ENCODE measurements around the gene SDHAF3. TPM values are rescaled to one million over a fixed set of nuclear protein-coding genes. Genes with fewer than 3 reads are reported as not detected.
"Not testable (repeated sequence)": the region's sequence is repeated elsewhere in the genome, so short reads cannot be mapped to it uniquely, and the experiment has no call there.

SDHAF3 gene
- total RNA-seq, 1 donor from 2014 or later = 20.6 TPM

GRCh38 chr7:97120713-97121457, 3.4 kb downstream of the SDHAF3 start:
- DNase-seq = no peak
- Mint-ChIP-seq H3K4me3 (no peak overlapping the region), H3K27me3 (no peaks in the 10 kb centered on the region), H3K9me3 (peaks cover 12% of the 10 kb centered on the region), H3K36me3 (ENCODE audit: low read depth) (peaks cover 16% of the 10 kb centered on the region), H3K27ac (no peak overlapping the region), H3K4me1 (peaks cover 46% of the 10 kb centered on the region)
- ATAC-seq (ENCODE audit: low read depth) = no peak
- intact Hi-C loops (cut with micrococcal nuclease) = no loop called here
- TF ChIP-seq, protein P1, sequence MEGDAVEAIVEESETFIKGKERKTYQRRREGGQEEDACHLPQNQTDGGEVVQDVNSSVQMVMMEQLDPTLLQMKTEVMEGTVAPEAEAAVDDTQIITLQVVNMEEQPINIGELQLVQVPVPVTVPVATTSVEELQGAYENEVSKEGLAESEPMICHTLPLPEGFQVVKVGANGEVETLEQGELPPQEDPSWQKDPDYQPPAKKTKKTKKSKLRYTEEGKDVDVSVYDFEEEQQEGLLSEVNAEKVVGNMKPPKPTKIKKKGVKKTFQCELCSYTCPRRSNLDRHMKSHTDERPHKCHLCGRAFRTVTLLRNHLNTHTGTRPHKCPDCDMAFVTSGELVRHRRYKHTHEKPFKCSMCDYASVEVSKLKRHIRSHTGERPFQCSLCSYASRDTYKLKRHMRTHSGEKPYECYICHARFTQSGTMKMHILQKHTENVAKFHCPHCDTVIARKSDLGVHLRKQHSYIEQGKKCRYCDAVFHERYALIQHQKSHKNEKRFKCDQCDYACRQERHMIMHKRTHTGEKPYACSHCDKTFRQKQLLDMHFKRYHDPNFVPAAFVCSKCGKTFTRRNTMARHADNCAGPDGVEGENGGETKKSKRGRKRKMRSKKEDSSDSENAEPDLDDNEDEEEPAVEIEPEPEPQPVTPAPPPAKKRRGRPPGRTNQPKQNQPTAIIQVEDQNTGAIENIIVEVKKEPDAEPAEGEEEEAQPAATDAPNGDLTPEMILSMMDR (IDR thresholded peaks at IDR 0.05) = no peak
- POLR2A ChIA-PET = no interaction called here
- CTCF ChIA-PET = no interaction called here

DNA sequence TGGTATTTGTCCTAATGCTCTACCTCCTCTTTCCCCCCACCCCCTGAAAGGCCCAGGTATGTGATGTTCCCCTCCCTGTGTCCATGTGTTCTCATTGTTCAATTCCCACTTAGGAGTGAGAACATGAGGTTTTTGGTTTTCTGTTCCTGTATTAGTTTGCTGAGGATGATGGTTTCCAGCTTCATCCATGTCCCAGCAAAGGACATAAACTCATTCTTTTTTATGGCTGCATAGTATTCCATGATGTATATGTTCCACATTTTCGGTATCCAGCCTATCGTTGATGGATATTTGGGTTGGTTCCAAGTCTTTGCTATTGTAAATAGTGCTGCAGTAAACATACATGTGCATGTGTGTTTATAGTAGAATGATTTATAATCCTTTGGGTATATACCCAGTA, 5.6 kb downstream of the SDHAF3 start:
- intact Hi-C loops (cut with micrococcal nuclease); POLR2A ChIA-PET; H3K4me3 Mint-ChIP-seq; H3K27ac Mint-ChIP-seq; DNase-seq; H3K27me3 Mint-ChIP-seq; ATAC-seq (ENCODE audit: low read depth); CTCF ChIA-PET; H3K9me3 Mint-ChIP-seq: not testable (repeated sequence)
- peaks cover 26% of the 10 kb centered on the region for H3K4me1 Mint-ChIP-seq
- peaks cover 13% of the 10 kb centered on the region for H3K36me3 Mint-ChIP-seq (ENCODE audit: low read depth)

DNA sequence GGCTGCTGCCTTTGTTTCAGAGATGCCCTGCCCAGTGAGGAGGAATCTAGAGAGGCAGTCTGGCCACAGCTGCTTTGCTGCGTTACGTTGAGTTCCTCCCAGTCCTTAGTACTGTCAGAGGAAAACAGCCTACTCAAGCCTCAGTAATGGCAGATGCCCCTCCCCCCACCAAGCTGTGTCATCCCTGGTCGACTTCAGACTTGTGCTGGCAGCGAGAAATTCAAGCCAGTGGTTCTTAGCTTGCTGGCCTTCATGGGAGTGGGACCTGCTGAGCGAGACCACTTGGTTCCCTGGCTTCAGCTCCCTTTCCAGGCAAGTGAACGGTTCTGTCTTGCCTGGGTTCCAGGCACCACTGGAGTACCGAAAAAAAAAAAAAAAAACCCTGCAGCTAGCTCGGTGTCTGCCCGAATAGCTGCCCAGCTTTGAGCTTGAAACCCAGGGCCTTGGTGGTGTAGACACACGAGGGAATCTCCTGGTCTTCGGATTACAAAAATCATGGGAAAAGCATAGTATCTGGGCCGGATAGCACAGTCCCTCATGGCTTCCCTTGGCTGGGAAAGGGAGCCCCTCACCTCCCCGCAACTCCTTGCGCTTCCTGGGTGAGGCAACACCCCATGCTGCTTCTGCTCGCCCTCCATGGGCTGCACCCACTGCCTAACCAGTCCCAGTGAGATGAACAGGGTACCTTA, 9.1 kb downstream of the SDHAF3 start:
- TF ChIP-seq, protein P1 (IDR thresholded peaks at IDR 0.05) = no peak
- DNase-seq (no peak), ATAC-seq (ENCODE audit: low read depth) (no peak)
- Mint-ChIP-seq H3K4me1 (peaks cover 16% of the 10 kb centered on the region), H3K9me3 (peaks cover 9% of the 10 kb centered on the region), H3K4me3 (no peak overlapping the region), H3K27ac (no peak overlapping the region), H3K27me3 (no peaks in the 10 kb centered on the region), H3K36me3 (ENCODE audit: low read depth) (peaks cover 13% of the 10 kb centered on the region)
- ChIA-PET CTCF (interaction anchor here (0.7 kb wide), 1 partner anchor 22 kb away, joined by 3 read pairs; no protein-coding TSS in a partner anchor), POLR2A (no interaction called here)
- intact Hi-C loops (cut with micrococcal nuclease) = no loop called here

DNA sequence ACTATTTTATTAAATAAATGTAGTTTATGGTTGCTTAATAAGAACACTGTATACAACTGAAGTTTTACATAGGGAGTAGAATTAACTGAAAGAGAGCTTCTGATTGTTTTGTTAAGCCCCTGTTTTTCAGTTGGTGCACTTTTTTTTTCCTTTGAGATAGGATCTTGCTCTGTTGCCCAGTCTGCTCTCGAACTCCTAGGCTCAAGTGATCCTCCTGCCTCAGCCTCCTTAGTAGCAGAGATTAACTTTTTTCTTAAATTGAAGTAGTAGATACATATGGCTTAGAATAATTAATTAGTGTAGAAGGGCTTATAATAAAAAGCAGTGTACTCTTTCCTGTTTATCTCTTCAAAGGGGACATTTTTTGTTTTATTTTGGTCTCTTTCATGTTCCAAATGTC, 11.2 kb downstream of the SDHAF3 start:
- intact Hi-C loops (cut with micrococcal nuclease) = no loop called here
- peaks cover 10% of the 10 kb centered on the region for H3K36me3 Mint-ChIP-seq (ENCODE audit: low read depth)
- H3K27me3 Mint-ChIP-seq = no peaks in the 10 kb centered on the region
- H3K27ac Mint-ChIP-seq = no peak overlapping the region
- ATAC-seq (ENCODE audit: low read depth) = no peak
- no peak for DNase-seq
- H3K9me3 Mint-ChIP-seq = peaks cover 9% of the 10 kb centered on the region
- ChIA-PET POLR2A (no interaction called here), CTCF (no interaction called here)
- peaks cover 16% of the 10 kb centered on the region for H3K4me1 Mint-ChIP-seq
- TF ChIP-seq, protein P1 (IDR thresholded peaks at IDR 0.05) = no peak
- H3K4me3 Mint-ChIP-seq = no peak overlapping the region

DNA sequence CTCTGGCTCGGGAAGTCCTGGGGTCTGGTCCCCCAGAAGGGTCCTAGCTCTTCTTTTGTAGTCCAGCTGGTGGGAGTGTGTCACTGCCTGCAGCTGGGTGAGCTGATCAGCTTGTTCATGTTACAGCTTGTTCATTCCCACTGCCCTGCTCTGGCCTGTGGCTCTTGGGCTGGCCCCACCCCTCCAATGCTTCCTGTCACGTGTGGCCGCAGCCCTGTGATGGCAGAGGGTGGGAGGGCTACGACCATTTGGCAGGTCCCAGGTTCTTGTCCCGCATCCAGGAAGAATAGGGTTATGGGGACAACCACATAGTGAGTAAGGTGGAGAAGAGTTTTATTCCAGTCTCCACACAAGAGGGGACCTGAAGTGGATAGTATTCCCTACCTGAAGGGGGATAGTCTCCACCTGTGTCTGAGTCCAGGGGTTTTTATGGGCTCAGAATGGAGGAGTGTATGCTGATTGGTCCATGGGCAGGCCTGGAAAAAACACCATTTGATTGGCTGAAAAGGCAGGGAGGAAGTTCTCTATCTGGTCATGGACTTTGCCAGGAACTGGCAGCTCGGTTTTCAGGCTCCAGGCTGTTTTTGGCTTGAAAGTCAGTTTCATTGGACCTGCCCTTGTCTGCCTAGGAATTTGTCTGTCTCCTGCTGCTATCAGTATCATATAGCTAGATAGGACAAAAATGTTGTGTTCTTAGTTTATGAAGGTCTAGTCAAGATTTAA, 13.1 kb downstream of the SDHAF3 start:
- CTCF ChIA-PET = no interaction called here
- ATAC-seq (ENCODE audit: low read depth) (no peak), DNase-seq (no peak)
- peaks cover 10% of the 10 kb centered on the region for H3K36me3 Mint-ChIP-seq (ENCODE audit: low read depth)
- H3K27ac Mint-ChIP-seq = no peak overlapping the region
- POLR2A ChIA-PET = no interaction called here
- no peak overlapping the region for H3K4me3 Mint-ChIP-seq
- intact Hi-C loops (cut with micrococcal nuclease) = no loop called here
- TF ChIP-seq, protein P1 (IDR thresholded peaks at IDR 0.05) = no peak
- peaks cover 1% of the 10 kb centered on the region for H3K9me3 Mint-ChIP-seq
- H3K4me1 Mint-ChIP-seq = peaks cover 7% of the 10 kb centered on the region
- no peaks in the 10 kb centered on the region for H3K27me3 Mint-ChIP-seq
